ENCODE results near the gene NHP2.
"Not testable (repeated sequence)": the region's sequence is repeated elsewhere in the genome, so short reads cannot be mapped to it uniquely, and the experiment has no call there.

Gene NHP2

DNA sequence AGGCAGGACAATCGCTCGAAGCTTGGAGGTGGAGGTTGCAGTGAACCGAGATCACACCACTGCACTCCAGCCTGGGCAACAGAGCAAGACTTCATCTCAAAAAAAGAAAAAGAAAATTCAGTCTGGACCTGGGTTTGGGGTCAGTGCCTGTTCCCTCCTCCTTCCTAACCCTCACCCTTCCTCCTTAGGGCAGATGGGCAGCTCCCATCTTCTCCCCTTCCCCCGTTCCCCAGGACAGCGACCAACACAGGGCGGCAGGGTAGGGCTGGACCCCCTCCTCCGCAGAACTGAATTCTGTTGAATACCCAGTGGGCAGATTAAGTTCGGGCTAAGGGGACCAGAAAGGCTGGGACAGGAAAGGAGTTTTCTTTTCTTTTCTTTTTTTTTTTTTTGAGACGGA is 24.4 kb downstream of the NHP2 start:
- FAIRE-seq = no peak

DNA sequence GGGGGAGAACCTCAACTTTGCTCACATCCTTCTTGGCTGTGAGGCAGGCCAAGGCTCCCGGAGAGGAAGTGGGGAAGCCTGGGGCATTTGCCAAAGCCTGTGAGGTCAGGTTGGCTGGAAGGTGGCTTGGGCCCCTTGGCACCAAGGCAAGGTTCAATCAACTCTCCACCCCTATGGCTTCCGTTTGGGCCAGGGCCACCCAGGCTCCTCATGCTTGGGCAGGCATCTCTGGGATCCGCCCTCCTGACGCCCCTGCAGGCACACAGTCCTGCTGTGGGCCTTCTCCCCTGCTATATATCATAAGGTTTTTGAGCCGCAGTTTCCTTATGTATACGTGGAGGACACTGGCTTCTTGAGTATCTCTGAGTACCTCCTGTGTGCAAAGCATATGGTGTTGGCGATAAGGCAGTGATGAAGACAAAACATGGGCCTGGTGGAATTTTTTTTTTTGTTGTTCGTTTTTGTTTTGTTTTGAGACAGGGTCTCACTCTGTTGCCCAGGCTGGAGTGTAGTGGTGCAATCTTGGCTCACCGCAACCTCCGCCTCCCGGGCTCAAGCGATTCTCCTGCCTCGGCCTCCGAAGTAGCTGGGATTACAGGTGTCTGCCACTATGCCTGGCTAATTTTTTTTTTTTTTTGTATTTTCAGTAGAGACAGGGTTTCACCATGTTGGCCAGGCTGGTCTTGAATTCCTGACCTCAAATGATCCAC is 26.2 kb downstream of the NHP2 start:
- FAIRE-seq = not testable (repeated sequence)

DNA sequence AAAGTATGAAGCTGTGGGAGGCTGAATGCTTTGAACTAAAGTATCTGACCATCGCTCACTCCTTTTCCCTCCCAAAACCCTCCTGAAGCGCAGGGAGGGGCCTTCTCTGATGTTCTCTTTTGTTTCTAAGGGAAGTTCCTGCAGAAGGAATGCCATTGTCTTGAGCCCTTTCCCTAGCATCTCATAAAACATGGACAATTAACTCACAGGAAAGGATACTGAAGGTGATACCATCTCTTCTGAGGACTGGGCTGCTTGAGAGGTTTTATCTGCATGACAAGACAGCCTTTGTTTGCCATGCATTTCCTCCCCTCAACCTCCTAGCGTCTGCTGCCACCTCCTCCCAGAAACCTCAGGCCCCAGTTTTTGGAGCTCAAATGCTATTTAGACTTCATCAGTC is 27.1 kb downstream of the NHP2 start:
- no peak for FAIRE-seq

DNA sequence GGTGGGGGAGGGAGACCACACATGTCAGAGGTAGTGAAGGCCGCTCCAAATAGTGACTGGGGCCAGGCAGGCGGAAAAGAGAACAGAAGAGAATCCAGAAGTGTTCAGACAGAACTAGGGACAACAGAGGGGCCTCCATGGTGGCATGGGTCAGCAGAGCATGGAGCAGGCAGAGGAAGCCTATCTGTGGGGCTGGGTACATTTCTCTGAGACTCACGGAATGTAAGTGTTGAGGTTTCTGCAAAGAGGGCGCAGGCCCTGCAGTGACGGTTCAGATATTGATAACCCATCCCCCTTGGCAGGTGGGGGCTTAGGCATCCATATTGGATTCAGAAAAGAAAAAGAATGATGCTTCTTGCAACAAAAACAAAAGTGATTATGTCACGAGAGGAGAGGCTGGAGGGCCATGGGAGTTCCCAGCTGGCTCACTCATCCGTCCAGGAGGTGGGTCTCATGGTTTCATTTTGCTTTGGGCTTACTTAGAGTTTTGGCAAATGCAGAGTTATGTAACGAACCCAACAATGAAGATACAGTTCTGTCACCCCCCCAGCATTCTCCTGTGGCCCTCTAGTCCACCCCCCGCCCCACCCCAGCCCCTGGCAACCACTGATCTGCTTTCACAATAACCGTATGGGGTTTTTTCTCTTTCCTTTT is 28.3 kb downstream of the NHP2 start:
- no peak for FAIRE-seq

DNA sequence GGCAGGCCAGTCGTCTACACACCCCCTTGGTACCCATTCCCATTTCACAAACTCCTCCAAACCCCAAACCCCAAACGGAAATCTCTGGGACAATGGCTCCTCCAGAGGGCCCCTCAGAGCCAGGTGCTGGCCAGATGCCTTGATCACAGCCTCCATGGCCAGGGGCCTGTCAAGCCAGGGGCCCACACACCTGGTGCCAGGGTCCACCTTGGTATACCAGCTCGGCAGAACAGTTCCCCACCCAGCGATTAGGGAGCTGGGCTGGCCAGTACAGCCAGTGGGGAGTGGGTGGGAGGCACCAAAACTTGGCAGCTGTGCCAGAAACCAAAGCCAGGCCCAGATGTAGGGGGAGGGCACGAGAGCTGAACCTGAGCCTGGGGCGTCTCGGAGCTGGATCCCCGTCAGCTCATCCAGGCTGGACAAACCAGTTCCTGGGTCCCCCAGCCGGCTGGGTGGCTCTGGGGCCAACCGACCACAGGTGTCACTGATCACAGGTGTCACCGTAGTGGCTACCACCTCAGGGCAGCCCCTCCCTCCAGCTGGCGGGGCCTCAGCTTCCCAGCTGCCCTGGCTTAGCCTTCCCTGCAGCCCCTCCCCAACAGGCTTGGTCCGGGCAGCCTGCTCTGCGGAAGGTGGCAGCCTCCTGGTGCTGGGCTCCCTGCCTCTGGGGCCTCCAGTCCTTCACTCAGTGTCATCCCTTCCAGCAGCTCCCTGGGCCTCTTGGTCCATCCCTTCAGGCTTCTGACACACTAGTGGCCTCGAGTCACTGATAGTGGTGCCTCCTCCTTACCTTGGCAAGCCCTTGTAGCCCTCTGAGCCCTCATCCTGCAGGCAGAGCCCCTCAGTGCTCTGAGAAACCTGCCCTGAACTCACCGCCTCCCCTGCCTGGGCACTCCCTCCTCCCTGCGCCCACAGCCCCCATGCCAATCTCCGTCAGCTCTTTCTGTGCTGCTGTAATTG is 29.4 kb downstream of the NHP2 start:
- FAIRE-seq = no peak

DNA sequence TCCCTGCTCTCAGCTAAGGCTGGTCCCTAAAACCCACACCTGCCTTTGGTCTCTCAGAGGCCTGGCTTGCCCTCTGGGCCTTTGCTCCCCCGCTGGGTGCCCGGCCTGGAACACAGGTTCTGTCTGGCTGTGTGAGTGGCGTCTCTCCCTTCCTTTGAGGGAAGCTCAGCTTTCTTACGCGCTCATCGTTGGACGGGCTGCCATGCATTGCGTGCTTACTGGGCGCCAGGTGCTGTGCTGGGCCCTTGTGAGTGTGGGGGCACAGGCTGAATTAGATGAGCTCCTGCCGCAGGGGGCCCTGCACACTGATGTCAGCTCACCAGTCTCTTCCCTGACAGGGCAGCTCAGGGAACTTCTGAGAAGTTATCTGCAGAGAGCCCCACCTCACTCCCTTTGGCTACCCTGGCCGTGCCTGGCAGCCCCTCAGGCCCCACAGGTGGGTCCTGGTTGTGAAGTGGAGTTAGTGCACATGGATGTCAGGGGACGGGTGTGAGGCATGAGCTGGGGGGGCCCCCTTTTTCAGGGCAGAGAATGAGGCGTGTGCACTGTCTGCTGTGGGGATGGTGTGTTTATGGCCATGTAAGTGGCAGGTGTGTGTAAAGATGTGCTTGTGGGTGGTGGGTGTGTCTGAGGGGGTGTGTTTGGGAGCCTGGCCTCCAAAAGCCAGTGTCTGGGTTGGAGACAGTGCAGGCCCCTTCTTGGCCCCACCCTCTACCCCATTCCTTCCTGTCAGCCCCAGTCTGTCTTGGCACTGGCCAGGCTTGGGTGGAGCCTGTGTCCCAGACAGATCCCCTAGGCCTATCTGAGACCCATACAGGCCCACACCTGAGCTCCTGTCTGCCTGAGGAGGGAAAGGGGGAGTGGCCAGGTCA is 30.4 kb downstream of the NHP2 start:
- no peak for FAIRE-seq

DNA sequence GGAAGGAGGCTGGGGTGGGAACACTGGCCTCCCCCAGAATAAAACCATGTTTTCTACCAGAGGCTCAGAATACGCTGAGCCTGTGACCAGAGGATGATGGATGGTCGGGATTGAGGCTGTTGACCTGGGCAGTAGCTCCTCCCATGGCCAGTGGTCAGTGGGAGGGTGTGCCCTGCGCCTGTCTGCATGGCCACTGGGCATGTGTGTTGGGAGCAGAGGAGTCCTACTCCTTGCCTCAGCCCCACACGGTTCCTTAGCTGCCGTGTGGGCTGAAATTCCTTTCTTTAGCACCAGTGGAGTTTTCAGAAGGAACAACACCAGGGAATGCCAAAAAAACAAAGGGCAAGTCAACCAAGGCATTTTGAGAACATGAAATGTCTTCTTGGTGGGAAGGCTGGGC is 31.3 kb downstream of the NHP2 start:
- no peak for FAIRE-seq

DNA sequence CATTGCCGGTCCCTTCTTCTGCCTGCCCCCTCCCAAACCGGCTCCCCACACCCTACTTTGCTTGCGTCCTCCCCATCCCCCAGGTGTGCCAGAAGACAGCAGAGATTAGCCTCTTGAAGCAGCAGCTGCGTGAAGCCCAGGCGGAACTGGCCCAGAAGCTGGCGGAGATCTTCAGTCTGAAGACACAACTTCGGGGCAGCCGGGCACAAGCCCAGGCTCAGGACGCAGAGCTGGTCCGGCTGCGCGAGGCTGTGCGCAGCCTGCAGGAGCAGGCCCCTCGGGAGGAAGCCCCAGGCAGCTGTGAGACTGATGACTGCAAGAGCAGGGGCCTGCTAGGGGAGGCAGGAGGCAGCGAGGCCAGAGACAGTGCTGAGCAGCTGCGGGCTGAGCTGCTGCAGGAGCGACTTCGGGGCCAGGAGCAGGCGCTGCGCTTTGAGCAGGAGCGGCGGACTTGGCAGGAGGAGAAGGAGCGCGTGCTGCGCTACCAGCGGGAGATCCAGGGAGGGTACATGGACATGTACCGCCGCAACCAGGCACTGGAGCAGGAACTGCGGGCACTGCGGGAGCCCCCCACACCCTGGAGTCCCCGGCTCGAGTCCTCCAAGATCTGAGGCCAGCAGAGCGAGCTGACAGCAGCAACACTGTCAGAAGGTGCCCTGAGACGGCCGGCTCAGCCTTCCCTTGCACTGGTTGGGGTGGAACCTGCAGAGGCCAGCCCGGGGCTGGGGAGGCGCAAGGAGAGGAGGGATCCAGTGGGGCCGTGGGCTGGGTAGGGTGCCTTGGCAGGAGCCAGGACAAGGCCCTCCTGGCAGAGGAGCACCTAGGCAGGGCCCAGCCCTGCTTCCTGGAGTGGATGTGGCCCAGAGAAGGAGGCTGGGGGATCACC is 32.1 kb downstream of the NHP2 start:
- no peak for FAIRE-seq

DNA sequence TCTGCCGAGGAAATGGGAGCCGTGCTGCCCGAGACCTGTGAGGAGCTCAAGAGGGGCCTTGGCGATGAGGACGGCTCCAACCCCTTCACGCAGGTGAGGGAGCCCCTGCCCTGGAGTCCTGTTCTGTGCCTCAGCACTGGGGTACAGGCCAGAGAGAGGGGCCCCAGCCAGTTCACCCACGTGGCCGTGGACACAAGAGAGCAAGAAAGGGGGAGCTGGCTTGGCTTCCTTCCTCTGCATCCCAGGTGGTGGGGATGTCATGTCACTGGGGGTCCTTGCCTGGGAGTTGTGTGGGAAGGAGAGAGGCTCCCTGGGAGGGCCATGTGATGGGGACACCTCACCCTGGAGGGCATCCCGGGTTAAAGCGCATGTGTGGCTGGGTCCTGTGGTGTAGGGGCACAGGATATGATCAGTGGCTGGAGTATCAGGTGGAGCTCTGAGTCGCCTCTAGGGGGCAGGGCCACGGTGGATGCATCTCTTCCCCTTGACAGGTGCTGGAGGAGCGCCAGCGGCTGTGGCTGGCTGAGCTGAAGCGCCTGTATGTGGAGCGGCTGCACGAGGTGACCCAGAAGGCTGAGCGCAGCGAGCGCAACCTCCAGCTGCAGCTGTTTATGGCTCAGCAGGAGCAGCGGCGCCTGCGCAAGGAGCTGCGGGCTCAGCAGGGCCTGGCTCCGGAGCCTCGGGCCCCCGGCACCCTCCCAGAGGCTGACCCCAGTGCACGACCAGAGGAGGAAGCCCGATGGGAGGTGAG is 32.9 kb downstream of the NHP2 start:
- no peak for FAIRE-seq

DNA sequence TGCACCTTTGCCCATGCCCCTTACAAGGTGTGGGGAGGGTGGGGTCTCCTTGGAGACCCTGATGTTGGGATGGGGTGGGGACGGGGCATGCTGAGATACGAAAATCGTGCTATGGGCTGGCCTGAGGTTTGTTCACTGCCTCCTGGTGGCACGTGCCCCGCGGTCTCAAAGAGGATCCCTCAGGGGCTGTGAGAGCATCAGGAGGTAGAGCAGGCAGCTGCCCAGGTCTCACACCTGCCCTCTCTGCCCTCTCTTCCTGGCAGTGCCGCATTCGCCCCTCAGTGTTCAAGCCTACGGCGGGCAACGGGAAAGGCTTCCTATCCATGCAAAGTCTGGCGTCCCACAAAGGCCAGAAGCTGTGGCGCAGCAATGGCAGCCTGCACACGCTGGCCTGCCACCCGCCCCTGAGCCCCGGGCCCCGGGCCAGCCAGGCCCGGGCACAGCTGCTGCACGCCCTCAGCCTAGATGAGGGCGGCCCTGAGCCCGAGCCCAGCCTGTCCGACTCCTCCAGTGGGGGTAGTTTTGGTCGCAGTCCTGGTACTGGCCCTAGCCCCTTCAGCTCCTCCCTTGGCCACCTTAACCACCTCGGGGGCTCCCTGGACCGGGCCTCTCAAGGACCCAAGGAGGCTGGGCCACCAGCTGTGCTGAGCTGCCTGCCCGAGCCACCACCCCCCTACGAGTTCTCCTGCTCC is 33.6 kb downstream of the NHP2 start:
- no peak for FAIRE-seq

DNA sequence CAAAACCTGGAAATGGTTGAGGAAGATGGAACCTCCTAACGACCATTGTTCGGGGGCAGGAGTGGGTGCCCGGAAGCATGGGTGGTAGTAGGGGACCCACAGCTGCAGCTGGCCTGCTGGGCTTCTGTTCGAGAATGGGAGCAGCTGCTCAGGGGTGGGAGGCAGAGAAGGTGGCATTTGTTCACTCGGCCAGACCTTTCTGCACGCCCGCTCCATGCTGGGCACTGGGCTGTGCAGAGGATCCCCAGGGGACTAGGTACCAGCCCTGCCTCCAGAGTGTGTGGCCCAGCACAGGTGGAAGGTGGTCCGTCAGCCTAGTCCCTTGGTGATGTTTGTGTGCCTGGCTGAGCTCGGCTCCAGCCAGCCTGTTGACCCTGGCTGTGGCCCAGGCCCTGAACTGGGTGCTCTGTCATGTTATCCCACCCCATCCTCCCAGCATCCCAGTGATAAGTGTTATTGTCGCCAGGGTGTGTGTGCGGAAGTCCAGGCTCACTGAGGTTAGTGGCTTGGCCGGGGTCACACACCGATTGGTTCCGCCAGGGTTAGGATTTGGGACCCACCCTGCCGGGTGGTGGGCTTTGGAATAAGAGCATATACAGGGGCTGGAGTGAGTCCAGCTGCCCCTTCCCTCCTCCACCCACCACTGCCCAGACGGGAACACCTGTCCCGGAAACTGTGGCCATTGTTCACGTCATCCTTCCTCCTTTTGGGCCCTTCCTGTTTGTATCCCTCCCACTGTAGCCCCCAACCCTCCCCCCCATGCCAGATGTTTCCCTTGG is 35.6 kb downstream of the NHP2 start:
- FAIRE-seq = no peak

DNA sequence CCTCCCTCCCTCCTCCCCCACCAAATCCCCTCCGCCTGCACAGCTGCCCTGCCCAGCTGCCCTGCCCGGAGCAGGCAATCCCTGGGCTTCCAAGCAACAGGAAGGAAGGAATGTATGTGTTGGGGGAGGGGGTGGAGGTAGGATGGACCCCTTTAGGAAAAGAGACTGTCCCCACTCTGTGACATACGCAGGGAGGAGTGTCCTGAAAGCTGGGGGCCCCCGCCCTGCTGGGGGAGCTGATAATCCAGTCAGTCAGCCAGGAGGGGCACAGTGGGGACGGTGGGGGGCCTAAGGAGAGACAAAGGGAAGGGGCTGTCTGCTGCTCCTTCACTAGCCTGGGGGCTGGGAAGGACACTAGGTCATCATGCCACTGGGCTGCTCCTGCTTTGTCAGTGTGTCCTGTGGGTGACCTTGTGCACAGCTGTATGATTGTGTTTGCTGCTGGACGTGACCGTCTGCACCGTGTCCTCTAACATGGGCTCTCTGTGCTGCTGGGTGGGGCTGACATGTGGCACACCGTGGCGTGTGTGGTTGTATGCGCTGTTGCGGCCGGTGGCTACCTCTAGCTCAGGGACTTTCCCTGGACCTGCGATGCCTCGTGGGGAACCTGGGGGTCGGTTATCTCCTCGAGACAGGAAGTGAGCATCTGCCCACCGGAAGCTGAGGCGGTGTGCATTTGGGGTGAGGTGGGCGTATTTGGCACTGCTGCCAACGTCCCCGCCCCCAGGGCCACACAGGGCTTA is 37.4 kb downstream of the NHP2 start:
- no peak for FAIRE-seq

DNA sequence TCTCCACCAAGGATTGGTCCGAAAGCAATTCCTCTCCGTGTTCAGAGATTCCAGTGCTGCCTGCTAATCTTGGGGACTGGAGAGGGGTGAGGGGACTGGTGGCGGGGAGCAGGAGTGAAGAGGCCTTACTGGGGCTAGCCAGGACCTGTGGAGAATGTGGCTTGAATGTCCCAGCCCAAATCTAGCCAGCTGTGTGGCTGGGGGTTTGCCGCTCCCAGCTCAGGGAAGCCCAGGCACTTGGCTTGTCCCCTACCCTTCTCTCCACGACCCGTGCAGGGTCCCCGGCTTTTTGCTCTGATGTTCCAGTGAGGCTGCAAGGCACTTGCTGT is 37.9 kb downstream of the NHP2 start:
- no peak for FAIRE-seq

DNA sequence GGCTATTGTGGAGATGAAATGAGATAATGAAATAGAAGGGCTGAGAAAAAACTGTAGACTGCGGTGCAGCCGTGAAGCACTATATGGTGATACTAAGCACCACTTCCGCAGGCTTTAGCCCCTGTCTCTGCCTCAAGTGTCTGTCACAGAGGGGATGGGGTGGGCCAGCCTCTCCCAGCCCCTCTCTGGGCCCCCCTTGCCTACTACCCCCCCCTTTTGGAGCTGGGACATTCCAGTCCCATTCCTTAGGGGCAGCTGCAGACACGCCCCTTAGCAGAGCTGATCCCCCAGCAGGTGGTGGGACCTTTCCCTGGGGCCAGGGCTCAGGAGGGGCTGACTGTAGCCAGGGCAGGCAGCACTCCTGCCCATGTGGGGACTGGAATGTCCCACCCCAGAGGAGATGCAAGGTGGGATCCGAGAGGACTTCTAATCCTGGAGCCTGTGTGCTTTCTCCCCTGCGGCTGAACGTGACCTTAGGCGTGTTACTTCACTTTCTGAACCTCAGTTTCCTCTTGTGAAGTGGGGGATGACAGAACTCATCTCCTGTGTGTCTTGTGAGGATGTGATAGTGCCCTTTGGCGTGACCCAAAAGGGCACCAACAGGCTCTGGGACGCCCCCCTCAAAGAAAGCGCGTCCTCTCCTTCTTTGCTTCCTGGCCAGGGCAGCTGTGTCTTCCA is 38.4 kb downstream of the NHP2 start:
- no peak for FAIRE-seq

DNA sequence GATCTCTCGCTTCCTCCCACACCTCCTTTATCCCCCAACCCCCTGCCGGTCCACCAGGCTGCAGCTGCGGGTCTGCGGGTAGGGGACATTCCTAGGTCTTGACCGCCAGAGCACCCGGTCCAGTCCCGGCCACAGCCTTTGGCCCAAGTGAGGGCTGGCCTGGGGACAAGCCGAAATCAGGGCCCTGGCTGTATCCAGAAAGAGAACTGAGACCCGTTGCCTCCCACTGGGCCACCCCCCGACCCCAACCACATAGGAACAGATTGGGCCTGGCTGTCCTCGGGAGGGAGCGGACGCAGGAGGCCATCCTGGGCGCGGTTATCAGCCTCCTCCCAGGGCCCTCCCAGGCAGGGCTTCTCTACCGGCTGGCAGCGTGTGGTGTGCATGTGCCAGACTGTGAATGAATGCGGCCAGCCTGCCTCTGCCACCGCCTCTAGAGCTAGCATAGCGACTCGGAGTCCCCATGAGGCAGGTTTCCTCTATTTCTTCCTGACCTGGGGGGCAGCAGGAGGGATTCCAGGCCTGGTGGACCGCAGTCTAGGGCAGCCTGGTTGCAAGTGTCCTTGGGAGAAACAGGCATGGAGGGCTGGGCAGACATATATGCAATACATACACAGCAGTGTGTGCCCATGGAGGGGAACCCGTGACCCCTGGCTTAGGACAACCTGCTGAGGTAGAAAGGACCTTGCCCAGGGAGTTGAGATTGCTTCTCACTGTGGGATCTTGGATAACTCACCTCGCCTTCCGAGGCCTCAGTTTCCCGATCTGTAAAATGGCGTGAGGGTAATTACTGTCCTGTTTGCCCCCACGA is 39.2 kb downstream of the NHP2 start:
- no peak for FAIRE-seq

DNA sequence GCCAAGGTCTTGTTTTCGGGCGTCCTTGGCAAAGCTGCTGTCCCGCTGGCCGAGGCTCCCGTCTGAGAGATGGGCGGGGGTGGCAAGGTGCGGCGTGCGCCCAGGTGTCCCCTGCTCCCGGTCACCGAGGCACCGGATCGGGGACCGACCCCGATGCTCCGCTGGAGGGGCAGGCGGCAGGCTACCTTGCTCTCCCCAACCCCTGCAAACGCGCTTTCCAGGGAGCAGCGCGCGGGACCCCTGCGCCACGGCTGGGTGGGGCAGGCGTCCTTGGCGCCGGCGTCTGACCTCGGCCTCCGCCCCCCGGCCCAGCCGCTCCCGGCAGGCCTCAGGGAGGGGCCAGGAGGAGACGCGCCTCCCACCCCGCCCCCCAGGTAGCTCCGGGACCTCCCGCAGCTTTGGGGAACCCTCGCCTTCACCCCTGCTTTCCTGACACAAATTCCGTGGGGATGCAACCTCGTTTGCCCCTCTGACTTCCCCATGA is 39.8 kb downstream of the NHP2 start:
- no peak for FAIRE-seq

DNA sequence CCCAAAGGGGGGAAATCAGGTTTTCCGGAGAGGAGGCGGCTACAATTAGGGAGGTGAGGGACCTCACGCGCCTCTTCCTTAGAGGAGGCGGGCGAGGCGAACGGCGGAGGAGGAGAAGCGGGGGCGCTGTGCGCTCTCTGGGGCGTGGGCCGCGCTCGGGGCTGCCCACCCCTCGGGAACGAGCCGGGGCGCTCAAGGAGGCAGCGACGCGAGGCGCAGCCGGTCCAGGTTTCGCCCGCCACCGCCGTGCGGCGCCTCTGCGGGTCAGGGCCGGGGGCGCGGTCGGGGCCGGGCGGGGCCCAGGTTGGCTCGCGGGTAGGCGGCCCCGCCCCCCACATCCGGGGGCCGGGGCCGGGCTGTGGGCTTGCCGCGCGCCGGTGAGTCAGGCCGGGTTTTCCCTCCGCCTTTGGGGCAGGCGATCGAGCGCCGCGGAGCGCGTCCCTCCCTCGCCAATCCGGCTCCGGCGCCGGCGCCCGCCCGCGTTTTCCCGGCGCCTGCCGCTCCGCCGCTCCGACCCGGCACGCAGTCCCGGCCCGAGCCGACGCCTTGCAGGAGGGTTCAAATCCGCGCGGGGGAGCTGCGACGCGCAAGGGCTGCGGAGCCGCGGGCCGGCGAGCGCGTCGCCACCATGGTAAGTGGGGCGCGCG is 40.4 kb downstream of the NHP2 start, which contains the start of gene N4BP3:
Gene N4BP3, plus strand, starts transcription at position 392 of the 647 bp plus-strand sequence. CDS start 6,052 bp downstream, outside the sequence.
- no peak for FAIRE-seq

Measured in TTC549 (cell line).